GM12878 (cell line): ENCODE measurements around the gene DPYSL3.

Experiments used
- ATF2 ChIP-seq: IDR thresholded peaks from 2 replicates; pipeline ENCODE4 v1.6.1; 2012; ENCODE audit warnings: low read length, inconsistent platforms
- CHD1 ChIP-seq: IDR thresholded peaks from 2 replicates; pipeline ENCODE4 v1.6.1; 2012; ENCODE audit warnings: low read depth, low read length, improper control_type of control experiment
- CHD4 ChIP-seq: fragments of 200-600 bp; sonication (generic); IDR thresholded peaks from 2 replicates; pipeline ENCODE4 v1.6.1; 2016; ENCODE audit warnings: mild to moderate bottlenecking
- CTCF ChIP-seq, 3 experiments: IDR thresholded peaks in 2 of 3; conservative IDR thresholded peaks in 1 of 3; 2 replicates each; pipeline ENCODE4 v1.5.1; 2011; ENCODE audit warnings: low read depth in 3 of 3, low read length in 3 of 3, mild to moderate bottlenecking in 3 of 3, control low read depth in 2 of 3, moderate library complexity in 2 of 3, inconsistent platforms in 1 of 3, mixed read lengths in 1 of 3; ENCODE audit not compliant: control insufficient read depth in 2 of 3, insufficient read depth in 1 of 3; ENCODE audit errors: extremely low read depth in 1 of 3
- POLR2AphosphoS5 ChIP-seq: IDR thresholded peaks from 2 replicates; pipeline ENCODE4 v1.6.1; 2011; ENCODE audit warnings: mild to moderate bottlenecking, low read length, inconsistent platforms
- SIN3A ChIP-seq: IDR thresholded peaks from 2 replicates; pipeline ENCODE4 v1.6.1; 2012; ENCODE audit warnings: low read depth, low read length, improper control_type of control experiment

- no peak for TF ChIP-seq CHD4
- TF ChIP-seq CTCF (IDR thresholded peaks at IDR 0.05 in 2 of 3, conservative IDR thresholded peaks at IDR 0.05 in 1 of 3; ENCODE audit: control insufficient read depth in 2 of 3, extremely low read depth in 1 of 3, insufficient read depth in 1 of 3, low read depth in 3 of 3, low read length in 3 of 3), result no peak
- no peak for TF ChIP-seq POLR2AphosphoS5
- TF ChIP-seq SIN3A, result no peak
- TF ChIP-seq ATF2, result peak; percentile 79
- no peak for TF ChIP-seq CHD1
These were observed 105.9 kb downstream of the DPYSL3 start for GRCh38 chr5:147403651-147404640.
